ENCODE data around the gene NFATC1. TPM values are rescaled to one million over a fixed set of nuclear protein-coding genes. Genes with fewer than 3 reads are reported as not detected.

NFATC1 gene
- total RNA-seq, 1 donor from 2014 or later, result 21.9 TPM

DNA sequence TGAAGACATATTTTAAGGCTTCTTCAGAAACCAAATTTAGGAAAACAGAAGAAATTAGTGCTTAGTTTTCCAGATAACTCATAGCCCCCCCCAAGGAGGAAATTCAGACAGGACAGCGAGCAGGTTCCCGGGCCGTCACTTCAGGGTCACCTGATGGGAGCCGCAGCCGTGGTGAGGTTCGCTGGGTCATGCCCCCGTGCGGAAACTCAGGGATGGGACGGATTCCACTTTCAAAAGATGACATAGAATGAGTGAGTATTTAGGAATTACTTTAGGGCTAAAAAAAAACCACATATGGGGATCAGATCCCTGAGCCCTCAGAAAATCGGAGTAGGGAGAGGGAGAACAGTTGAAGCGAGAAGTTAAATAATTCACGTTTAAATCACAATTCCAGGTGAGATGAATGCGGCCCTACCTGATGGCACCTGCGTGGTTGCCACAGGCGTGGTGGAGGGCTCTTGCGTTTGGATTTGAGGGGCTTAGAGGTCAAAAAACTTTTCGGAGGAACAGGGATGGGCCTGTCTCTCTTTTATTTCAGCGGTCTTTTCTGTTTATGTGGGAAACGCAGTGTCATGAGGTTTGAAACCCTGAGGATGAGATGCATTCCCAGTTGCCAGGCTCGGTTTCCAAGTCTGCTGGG, 114.4 kb downstream of the NFATC1 start:
- H3K4me3 ChIP-seq, result no peak overlapping the region
- intact Hi-C loops (cut with DNase I), result no loop called here
- H3K27me3 ChIP-seq, result no peaks in the 10 kb centered on the region
- no peak overlapping the region for H3K27ac ChIP-seq
- DNase-seq (ENCODE audit: extremely low spot score in 2 of 2), result no peak
- peaks cover 21% of the 10 kb centered on the region for H3K4me1 ChIP-seq
- no peaks in the 10 kb centered on the region for H3K36me3 ChIP-seq
- no peaks in the 10 kb centered on the region for H3K9me3 ChIP-seq
- TF ChIP-seq POLR2A (IDR thresholded peaks at IDR 0.05) (no peak), POLR2AphosphoS5 (IDR thresholded peaks at IDR 0.05; ENCODE audit: insufficient read depth in 1 of 2, low read depth in 1 of 2) (no peak)
- TF ChIP-seq, protein P1, sequence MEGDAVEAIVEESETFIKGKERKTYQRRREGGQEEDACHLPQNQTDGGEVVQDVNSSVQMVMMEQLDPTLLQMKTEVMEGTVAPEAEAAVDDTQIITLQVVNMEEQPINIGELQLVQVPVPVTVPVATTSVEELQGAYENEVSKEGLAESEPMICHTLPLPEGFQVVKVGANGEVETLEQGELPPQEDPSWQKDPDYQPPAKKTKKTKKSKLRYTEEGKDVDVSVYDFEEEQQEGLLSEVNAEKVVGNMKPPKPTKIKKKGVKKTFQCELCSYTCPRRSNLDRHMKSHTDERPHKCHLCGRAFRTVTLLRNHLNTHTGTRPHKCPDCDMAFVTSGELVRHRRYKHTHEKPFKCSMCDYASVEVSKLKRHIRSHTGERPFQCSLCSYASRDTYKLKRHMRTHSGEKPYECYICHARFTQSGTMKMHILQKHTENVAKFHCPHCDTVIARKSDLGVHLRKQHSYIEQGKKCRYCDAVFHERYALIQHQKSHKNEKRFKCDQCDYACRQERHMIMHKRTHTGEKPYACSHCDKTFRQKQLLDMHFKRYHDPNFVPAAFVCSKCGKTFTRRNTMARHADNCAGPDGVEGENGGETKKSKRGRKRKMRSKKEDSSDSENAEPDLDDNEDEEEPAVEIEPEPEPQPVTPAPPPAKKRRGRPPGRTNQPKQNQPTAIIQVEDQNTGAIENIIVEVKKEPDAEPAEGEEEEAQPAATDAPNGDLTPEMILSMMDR (IDR thresholded peaks at IDR 0.05), result no peak

DNA sequence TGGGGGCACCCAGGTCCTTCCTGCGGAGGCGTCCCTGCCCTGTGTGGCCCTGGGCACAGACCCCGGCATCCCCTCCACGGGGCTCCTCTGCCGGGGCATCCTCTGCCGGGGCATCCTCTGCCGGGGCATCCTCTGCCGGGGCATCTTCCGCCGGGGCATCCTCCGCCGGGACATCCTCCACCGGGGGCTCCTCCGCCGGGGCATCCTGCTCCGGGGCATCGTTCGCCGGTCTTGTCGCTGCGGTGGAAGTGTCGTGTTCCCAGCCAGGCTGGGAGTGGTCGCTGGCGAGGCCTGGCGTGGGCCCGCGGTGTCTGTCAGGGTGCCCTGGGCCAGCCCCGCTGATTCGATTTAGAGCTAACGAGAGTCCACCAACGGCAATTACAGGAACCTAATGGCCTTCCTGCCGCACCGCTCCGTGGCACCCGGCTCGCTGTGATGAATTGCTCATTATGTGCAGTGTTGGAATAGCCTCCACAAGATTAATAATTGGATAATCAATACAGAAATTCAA, 115.1 kb downstream of the NFATC1 start:
- no peaks in the 10 kb centered on the region for H3K9me3 ChIP-seq
- no peaks in the 10 kb centered on the region for H3K36me3 ChIP-seq
- H3K27ac ChIP-seq, result no peak overlapping the region
- intact Hi-C loops (cut with DNase I), result no loop called here
- H3K4me1 ChIP-seq, result peaks cover 19% of the 10 kb centered on the region
- H3K27me3 ChIP-seq, result no peaks in the 10 kb centered on the region
- no peak for DNase-seq (ENCODE audit: extremely low spot score in 2 of 2)
- TF ChIP-seq POLR2A (IDR thresholded peaks at IDR 0.05) (no peak), POLR2AphosphoS5 (IDR thresholded peaks at IDR 0.05; ENCODE audit: insufficient read depth in 1 of 2, low read depth in 1 of 2) (no peak)
- TF ChIP-seq, protein P1 (IDR thresholded peaks at IDR 0.05), result no peak
- H3K4me3 ChIP-seq, result no peak overlapping the region

DNA sequence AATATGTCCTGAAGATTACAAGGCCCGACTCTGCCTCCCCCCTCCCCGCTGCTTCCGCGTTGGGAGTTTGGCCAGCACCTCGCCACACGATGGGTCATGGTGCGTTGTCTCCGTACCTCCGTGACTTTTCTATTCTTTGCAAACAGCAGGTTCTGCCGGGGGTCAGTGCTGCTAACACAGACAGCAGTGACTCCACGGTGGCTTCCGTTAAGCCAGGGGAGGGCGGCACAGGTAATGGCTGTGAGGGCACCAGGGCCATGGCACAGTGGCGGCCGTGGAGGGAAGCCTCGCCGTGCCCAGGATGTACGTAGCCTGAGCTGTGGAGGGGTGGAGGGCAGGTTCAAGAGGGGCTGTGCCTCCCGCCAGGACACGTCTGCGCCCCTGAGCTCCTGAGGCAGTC, 115.5 kb downstream of the NFATC1 start:
- no peaks in the 10 kb centered on the region for H3K27me3 ChIP-seq
- intact Hi-C loops (cut with DNase I), result no loop called here
- H3K4me1 ChIP-seq, result peaks cover 14% of the 10 kb centered on the region
- no peak overlapping the region for H3K4me3 ChIP-seq
- H3K27ac ChIP-seq, result no peak overlapping the region
- TF ChIP-seq POLR2AphosphoS5 (IDR thresholded peaks at IDR 0.05; ENCODE audit: insufficient read depth in 1 of 2, low read depth in 1 of 2) (no peak), POLR2A (IDR thresholded peaks at IDR 0.05) (no peak)
- TF ChIP-seq, protein P1 (IDR thresholded peaks at IDR 0.05), result no peak
- H3K9me3 ChIP-seq, result no peaks in the 10 kb centered on the region
- no peaks in the 10 kb centered on the region for H3K36me3 ChIP-seq
- no peak for DNase-seq (ENCODE audit: extremely low spot score in 2 of 2)

DNA sequence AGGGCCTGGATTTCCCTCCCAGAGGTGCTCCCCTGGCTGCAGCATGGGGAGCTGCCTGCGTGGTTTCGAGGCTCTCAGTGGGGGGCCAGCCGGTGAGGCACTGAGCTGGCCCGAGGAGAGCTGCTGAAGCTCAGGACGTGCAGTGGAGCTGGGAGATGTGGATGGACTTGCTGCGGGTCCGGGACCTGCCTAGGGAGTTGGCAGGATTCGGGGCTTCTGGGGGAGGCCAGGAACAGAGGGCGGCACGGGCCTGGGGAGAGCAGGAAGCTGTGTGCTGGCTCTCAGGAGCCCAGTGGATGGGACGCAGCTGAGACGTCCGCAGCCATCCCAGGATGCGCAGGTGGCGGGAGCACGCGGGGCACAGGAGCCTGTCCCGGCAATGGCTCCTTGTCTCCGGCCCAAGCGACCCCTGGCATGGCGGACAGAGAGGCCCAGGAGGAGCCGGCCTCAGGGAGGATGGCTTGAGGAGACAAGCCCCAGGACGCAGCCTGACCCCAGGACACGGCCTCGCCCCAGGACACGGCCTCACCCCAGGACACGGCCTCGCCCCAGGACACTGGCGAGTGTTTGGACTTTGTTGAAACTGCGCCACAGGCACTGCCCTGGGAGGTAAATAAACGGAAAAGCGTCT, 116.1 kb downstream of the NFATC1 start:
- no peaks in the 10 kb centered on the region for H3K27me3 ChIP-seq
- H3K4me1 ChIP-seq, result peaks cover 9% of the 10 kb centered on the region
- DNase-seq (ENCODE audit: extremely low spot score in 2 of 2), result peak; percentile 65 to 70
- H3K9me3 ChIP-seq, result no peaks in the 10 kb centered on the region
- H3K4me3 ChIP-seq, result no peak overlapping the region
- H3K27ac ChIP-seq, result no peak overlapping the region
- TF ChIP-seq POLR2A (IDR thresholded peaks at IDR 0.05) (no peak), POLR2AphosphoS5 (IDR thresholded peaks at IDR 0.05; ENCODE audit: insufficient read depth in 1 of 2, low read depth in 1 of 2) (no peak)
- TF ChIP-seq, protein P1 (IDR thresholded peaks at IDR 0.05), result no peak
- intact Hi-C loops (cut with DNase I), result no loop called here
- H3K36me3 ChIP-seq, result no peaks in the 10 kb centered on the region

Measured in vagina (tissue), 2 donors.